Measurements from ENCODE around the gene UBL4B. TPM values are rescaled to one million over a fixed set of nuclear protein-coding genes. Genes with fewer than 3 reads are reported as not detected.

UBL4B gene
- polyA plus RNA-seq, 4 donors = not detected

GRCh38 chr1:110081061-110081460, 31.2 kb upstream of the UBL4B start:
- WGBS, 3 donors = 91 to 100% (median 93%) methylated on average over 5 of the region's 5 CpGs
- peaks cover 0 to 67% (median 5%) of the 10 kb centered on the region in 3 donors for H3K27me3 ChIP-seq (ENCODE audit: control insufficient read depth in 3 of 3, insufficient read depth in 3 of 3, low read length in 3 of 3)
- DNase-seq (no peak), FAIRE-seq (no peak)
- no peaks in the 10 kb centered on the region for H3K9me3 ChIP-seq (ENCODE audit: control insufficient read depth in 2 of 2, insufficient read depth in 1 of 2, low read depth in 1 of 2, low read length in 1 of 2)
- H3K27ac ChIP-seq (ENCODE audit: low read depth in 1 of 3, low read length in 2 of 3) = no peak overlapping the region
- no peaks in the 10 kb centered on the region for H3K36me3 ChIP-seq (ENCODE audit: control insufficient read depth in 3 of 3, insufficient read depth in 2 of 3, low read depth in 1 of 3, low read length in 3 of 3)
- peaks cover 0 to 12% (median 0%) of the 10 kb centered on the region in 3 donors for H3K4me1 ChIP-seq (ENCODE audit: control insufficient read depth in 3 of 3, insufficient read depth in 2 of 3, low read depth in 1 of 3, low read length in 2 of 3)
- H3K4me3 ChIP-seq (ENCODE audit: low read depth in 1 of 3, low read length in 3 of 3) = no peak overlapping the region

DNA sequence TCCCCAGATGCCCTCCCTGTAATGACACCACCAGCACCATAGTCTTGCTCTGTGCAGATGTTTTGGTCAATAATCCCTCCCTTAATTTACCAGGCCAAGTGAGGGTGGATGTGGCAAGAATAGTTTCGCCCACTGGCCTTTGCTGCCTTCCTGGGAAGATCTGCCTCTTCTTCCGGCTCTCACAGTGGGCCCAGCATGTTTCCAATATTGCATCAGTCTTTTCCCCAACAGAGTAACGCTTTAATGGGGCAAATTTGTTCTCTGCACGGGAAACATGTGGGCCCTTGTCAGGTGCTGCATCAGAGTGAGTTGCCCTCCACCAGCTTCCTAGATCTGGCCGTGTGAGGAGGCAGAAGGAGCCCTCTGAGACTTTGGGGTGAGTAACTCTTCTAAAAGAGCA, 29.8 kb upstream of the UBL4B start:
- peaks cover 0 to 12% (median 0%) of the 10 kb centered on the region in 3 donors for H3K4me1 ChIP-seq (ENCODE audit: control insufficient read depth in 3 of 3, insufficient read depth in 2 of 3, low read depth in 1 of 3, low read length in 2 of 3)
- FAIRE-seq (no peak), DNase-seq (no peak)
- H3K36me3 ChIP-seq (ENCODE audit: control insufficient read depth in 3 of 3, insufficient read depth in 2 of 3, low read depth in 1 of 3, low read length in 3 of 3) = no peaks in the 10 kb centered on the region
- H3K27me3 ChIP-seq (ENCODE audit: control insufficient read depth in 3 of 3, insufficient read depth in 3 of 3, low read length in 3 of 3) = peaks cover 0 to 76% (median 5%) of the 10 kb centered on the region in 3 donors
- WGBS, 3 donors = 85 to 91% (median 85%) methylated on average over 5 of the region's 5 CpGs
- H3K9me3 ChIP-seq (ENCODE audit: control insufficient read depth in 2 of 2, insufficient read depth in 1 of 2, low read depth in 1 of 2, low read length in 1 of 2) = no peaks in the 10 kb centered on the region
- H3K27ac ChIP-seq (ENCODE audit: low read depth in 1 of 3, low read length in 2 of 3) = no peak overlapping the region
- no peak overlapping the region for H3K4me3 ChIP-seq (ENCODE audit: low read depth in 1 of 3, low read length in 3 of 3)

DNA sequence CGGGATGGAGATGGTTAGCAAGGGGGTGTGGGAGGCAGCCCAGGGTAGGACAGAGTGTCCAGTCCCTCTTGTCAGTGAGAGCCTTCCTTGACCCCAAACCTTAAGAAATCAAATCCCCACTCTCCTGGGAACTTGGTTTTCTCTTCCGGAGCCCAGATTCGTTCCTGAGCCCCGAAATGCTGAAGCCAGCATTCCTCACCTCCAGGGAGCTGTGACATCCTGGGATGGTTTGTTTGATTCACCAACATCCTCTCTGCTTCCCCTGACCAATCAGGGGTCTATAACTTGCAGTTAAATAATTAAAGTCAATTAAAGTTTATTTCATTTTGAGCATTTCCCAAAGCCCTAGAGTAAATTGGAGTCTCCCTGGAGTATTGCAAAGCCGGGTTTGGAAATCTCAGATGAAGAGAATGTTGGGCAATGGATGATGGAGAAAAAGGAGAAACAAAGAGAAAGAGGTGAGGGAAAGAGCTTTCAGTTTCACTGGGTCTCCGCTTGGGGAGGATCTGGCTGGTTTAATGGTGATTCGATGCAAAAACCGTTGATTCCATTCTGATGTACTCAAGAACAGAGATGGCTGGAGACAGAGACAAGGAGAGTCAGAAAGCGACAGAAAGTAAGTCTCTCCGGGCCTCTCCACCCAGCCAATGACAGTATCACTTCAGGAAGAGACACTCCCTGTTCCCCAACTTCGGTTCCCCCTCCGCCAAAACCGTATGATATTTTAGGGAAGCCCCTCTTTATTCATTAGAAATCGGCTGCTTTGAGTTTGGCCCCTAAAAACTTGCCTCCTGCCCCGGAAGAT, 29.0 kb upstream of the UBL4B start:
- H3K36me3 ChIP-seq (ENCODE audit: control insufficient read depth in 3 of 3, insufficient read depth in 2 of 3, low read depth in 1 of 3, low read length in 3 of 3) = no peaks in the 10 kb centered on the region
- peaks cover 0 to 76% (median 5%) of the 10 kb centered on the region in 3 donors for H3K27me3 ChIP-seq (ENCODE audit: control insufficient read depth in 3 of 3, insufficient read depth in 3 of 3, low read length in 3 of 3)
- FAIRE-seq = no peak
- no peaks in the 10 kb centered on the region for H3K9me3 ChIP-seq (ENCODE audit: control insufficient read depth in 2 of 2, insufficient read depth in 1 of 2, low read depth in 1 of 2, low read length in 1 of 2)
- DNase-seq = peak in 1 of 2 donors; percentile 27
- no peak overlapping the region for H3K27ac ChIP-seq (ENCODE audit: low read depth in 1 of 3, low read length in 2 of 3)
- 20 to 32% (median 26%) methylated on average over 15 of the region's 15 CpGs for WGBS, 3 donors
- peaks cover 0 to 12% (median 0%) of the 10 kb centered on the region in 3 donors for H3K4me1 ChIP-seq (ENCODE audit: control insufficient read depth in 3 of 3, insufficient read depth in 2 of 3, low read depth in 1 of 3, low read length in 2 of 3)
- H3K4me3 ChIP-seq (ENCODE audit: low read depth in 1 of 3, low read length in 3 of 3) = peak overlapping the region in 1 of 3 donors; percentile 44

DNA sequence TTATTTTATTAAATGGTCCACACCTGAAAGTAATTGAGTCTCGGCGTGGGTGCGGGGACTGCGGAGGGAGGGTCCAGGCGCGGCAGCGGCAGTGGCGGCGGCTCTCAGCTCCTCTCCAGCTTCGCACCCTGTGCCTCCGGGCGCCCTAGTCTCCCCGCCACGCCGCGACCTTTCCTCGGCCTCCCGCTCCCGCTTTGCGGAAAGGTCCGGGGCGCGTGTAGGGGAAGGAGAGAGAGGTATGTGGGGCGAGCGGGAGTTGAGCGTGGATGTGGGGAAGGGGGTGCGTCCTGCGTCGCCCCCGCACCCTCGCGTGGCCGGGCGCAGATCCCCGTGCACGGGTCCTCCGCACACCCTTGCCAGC, 28.4 kb upstream of the UBL4B start:
- peak overlapping the region; percentile 31 to 44 (median 32) for H3K4me3 ChIP-seq (ENCODE audit: low read depth in 1 of 3, low read length in 3 of 3)
- H3K27ac ChIP-seq (ENCODE audit: low read depth in 1 of 3, low read length in 2 of 3) = no peak overlapping the region
- H3K36me3 ChIP-seq (ENCODE audit: control insufficient read depth in 3 of 3, insufficient read depth in 2 of 3, low read depth in 1 of 3, low read length in 3 of 3) = no peaks in the 10 kb centered on the region
- DNase-seq = peak in 1 of 2 donors; percentile 16
- H3K27me3 ChIP-seq (ENCODE audit: control insufficient read depth in 3 of 3, insufficient read depth in 3 of 3, low read length in 3 of 3) = peaks cover 0 to 76% (median 5%) of the 10 kb centered on the region in 3 donors
- peaks cover 0 to 12% (median 0%) of the 10 kb centered on the region in 3 donors for H3K4me1 ChIP-seq (ENCODE audit: control insufficient read depth in 3 of 3, insufficient read depth in 2 of 3, low read depth in 1 of 3, low read length in 2 of 3)
- no peak for FAIRE-seq
- 1 to 4% (median 3%) methylated on average over 37 of the region's 37 CpGs for WGBS, 3 donors
- no peaks in the 10 kb centered on the region for H3K9me3 ChIP-seq (ENCODE audit: control insufficient read depth in 2 of 2, insufficient read depth in 1 of 2, low read depth in 1 of 2, low read length in 1 of 2)

GRCh38 chr1:110084227-110085078, 27.8 kb upstream of the UBL4B start:
- FAIRE-seq (no peak), DNase-seq (peak; percentile 81)
- Histone ChIP-seq H3K36me3 (ENCODE audit: control insufficient read depth in 3 of 3, insufficient read depth in 2 of 3, low read depth in 1 of 3, low read length in 3 of 3) (no peaks in the 10 kb centered on the region), H3K4me3 (ENCODE audit: low read depth in 1 of 3, low read length in 3 of 3) (peak overlapping the region; percentile 31 to 44 (median 32)), H3K9me3 (ENCODE audit: control insufficient read depth in 2 of 2, insufficient read depth in 1 of 2, low read depth in 1 of 2, low read length in 1 of 2) (no peaks in the 10 kb centered on the region), H3K27ac (ENCODE audit: low read depth in 1 of 3, low read length in 2 of 3) (peak overlapping the region in 1 of 3 donors; percentile 11), H3K27me3 (ENCODE audit: control insufficient read depth in 3 of 3, insufficient read depth in 3 of 3, low read length in 3 of 3) (peaks cover 0 to 78% (median 5%) of the 10 kb centered on the region in 3 donors), H3K4me1 (ENCODE audit: control insufficient read depth in 3 of 3, insufficient read depth in 2 of 3, low read depth in 1 of 3, low read length in 2 of 3) (peaks cover 0 to 12% (median 0%) of the 10 kb centered on the region in 3 donors)
- WGBS, 3 donors = 1 to 3% (median 2%) methylated on average over 71 to 72 of the region's 72 CpGs

GRCh38 chr1:110085671-110086070, 26.6 kb upstream of the UBL4B start:
- Histone ChIP-seq H3K27ac (ENCODE audit: low read depth in 1 of 3, low read length in 2 of 3) (no peak overlapping the region), H3K4me1 (ENCODE audit: control insufficient read depth in 3 of 3, insufficient read depth in 2 of 3, low read depth in 1 of 3, low read length in 2 of 3) (peaks cover 0 to 12% (median 0%) of the 10 kb centered on the region in 3 donors), H3K4me3 (ENCODE audit: low read depth in 1 of 3, low read length in 3 of 3) (no peak overlapping the region), H3K27me3 (ENCODE audit: control insufficient read depth in 3 of 3, insufficient read depth in 3 of 3, low read length in 3 of 3) (peaks cover 0 to 84% (median 5%) of the 10 kb centered on the region in 3 donors), H3K9me3 (ENCODE audit: control insufficient read depth in 2 of 2, insufficient read depth in 1 of 2, low read depth in 1 of 2, low read length in 1 of 2) (no peaks in the 10 kb centered on the region), H3K36me3 (ENCODE audit: control insufficient read depth in 3 of 3, insufficient read depth in 2 of 3, low read depth in 1 of 3, low read length in 3 of 3) (no peaks in the 10 kb centered on the region)
- 84 to 85% (median 85%) methylated on average over 5 of the region's 5 CpGs for WGBS, 3 donors
- FAIRE-seq (no peak), DNase-seq (no peak)

DNA sequence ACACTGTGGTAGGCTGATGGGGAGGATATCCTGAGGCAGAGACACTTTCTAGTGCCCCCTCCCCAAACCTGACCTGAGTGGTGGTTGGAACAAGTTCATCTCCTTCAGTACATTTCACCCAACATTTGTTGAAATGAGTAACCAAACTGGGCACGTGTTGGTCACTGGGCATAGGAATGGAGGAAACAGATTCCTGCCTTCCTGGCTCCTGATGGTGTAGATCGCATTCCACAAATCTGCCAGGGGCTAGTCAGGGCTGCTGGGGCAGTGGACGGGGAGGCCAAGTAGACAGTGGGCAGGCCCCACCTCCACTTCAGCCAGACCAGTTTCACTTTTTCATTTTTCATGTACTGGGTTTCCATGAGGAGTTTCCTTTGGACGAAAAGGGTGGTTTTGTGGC, 25.3 kb upstream of the UBL4B start:
- H3K4me1 ChIP-seq (ENCODE audit: control insufficient read depth in 3 of 3, insufficient read depth in 2 of 3, low read depth in 1 of 3, low read length in 2 of 3) = peaks cover 0 to 12% (median 0%) of the 10 kb centered on the region in 3 donors
- DNase-seq = no peak
- H3K4me3 ChIP-seq (ENCODE audit: low read depth in 1 of 3, low read length in 3 of 3) = no peak overlapping the region
- no peak for FAIRE-seq
- 58 to 80% (median 72%) methylated on average over 4 of the region's 4 CpGs for WGBS, 3 donors
- H3K27ac ChIP-seq (ENCODE audit: low read depth in 1 of 3, low read length in 2 of 3) = no peak overlapping the region
- no peaks in the 10 kb centered on the region for H3K9me3 ChIP-seq (ENCODE audit: control insufficient read depth in 2 of 2, insufficient read depth in 1 of 2, low read depth in 1 of 2, low read length in 1 of 2)
- H3K27me3 ChIP-seq (ENCODE audit: control insufficient read depth in 3 of 3, insufficient read depth in 3 of 3, low read length in 3 of 3) = peaks cover 0 to 80% (median 2%) of the 10 kb centered on the region in 3 donors
- no peaks in the 10 kb centered on the region for H3K36me3 ChIP-seq (ENCODE audit: control insufficient read depth in 3 of 3, insufficient read depth in 2 of 3, low read depth in 1 of 3, low read length in 3 of 3)

Data from small intestine (tissue), 7 donors.